Nephron progenitor cell (in vitro differentiated cells): ENCODE data around the gene TRABD2A.

Source experiments
- DNase-seq: peaks from one replicate; pipeline ENCODE4 v3.0.0; 2021
- H3K27ac Mint-ChIP-seq: 2 replicates; pipeline ENCODE4 v1.8.0; 2021; ENCODE audit warnings: mild to moderate bottlenecking, moderate library complexity, mixed read lengths
- H3K27me3 Mint-ChIP-seq: 2 replicates; pipeline ENCODE4 v1.8.0; 2021; ENCODE audit warnings: mild to moderate bottlenecking, low read depth, mixed read lengths; ENCODE audit not compliant: poor library complexity
- H3K36me3 Mint-ChIP-seq: 2 replicates; pipeline ENCODE4 v1.8.0; 2021; ENCODE audit warnings: low read depth, mixed read lengths
- H3K4me1 Mint-ChIP-seq: 2 replicates; pipeline ENCODE4 v1.8.0; 2021; ENCODE audit warnings: mixed read lengths
- H3K4me3 Mint-ChIP-seq: 2 replicates; pipeline ENCODE4 v1.8.0; 2021; ENCODE audit warnings: mild to moderate bottlenecking, moderate library complexity, mixed read lengths
- H3K9me3 Mint-ChIP-seq: 2 replicates; pipeline ENCODE4 v1.8.0; 2021; ENCODE audit warnings: mild to moderate bottlenecking, moderate library complexity, mixed read lengths
- CTCF ChIP-seq: fragments of 200-600 bp; sonication (generic); IDR thresholded peaks from 2 replicates; pipeline ENCODE4 v1.5.0; 2021; ENCODE audit warnings: antibody characterized with exemption

TRABD2A gene

DNA sequence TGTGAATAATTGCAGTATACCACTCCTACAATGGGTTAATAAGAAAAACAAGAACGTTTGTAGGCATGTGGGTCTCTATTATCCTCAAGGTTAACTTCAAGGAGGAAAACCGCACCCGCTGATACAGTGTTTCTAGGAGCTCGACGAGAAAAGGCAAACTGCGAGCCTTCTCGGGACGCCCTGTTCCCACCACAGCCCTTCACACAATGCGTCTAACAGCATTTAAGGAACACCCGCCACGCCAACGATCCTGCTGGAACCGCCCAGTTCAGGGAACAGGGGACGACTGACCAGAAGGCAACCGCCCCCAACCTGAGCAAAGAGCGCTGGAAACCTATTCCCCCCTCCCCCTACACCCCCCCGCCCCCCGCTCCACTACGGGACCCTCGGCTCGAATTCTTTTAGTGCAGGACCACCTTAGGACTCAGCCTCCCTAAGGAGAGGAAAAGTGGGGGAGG lies 23.9 kb upstream of the TRABD2A start:
- H3K27ac Mint-ChIP-seq, result no peak overlapping the region
- H3K4me3 Mint-ChIP-seq, result peak overlapping the region; percentile 87
- H3K9me3 Mint-ChIP-seq, result peaks cover 5% of the 10 kb centered on the region
- peaks cover 10% of the 10 kb centered on the region for H3K27me3 Mint-ChIP-seq
- no peak for TF ChIP-seq CTCF
- H3K36me3 Mint-ChIP-seq, result peaks cover 30% of the 10 kb centered on the region
- peaks cover 30% of the 10 kb centered on the region for H3K4me1 Mint-ChIP-seq
- DNase-seq, result peak; percentile 57

DNA sequence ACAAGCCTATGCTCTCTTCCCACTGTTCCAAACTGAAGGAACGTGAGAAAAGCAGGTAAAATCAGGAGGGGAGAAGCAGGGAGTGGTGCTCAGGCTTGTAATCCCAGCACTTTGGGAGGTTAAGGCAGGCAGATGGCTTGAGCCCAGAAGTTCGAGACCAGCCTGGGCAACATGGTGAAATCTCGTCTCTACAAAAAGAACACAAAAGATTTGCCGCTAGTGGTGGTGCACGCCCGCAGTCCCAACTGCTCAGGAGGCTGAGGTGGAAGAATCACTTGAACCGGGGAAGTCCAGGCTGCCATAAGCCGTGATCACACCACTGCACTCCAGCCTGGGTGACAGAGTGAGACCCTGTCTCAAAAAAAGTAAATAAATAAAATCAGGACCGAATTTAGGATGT lies 23.3 kb upstream of the TRABD2A start:
- peaks cover 30% of the 10 kb centered on the region for H3K4me1 Mint-ChIP-seq
- no peak overlapping the region for H3K27ac Mint-ChIP-seq
- H3K4me3 Mint-ChIP-seq, result peak overlapping the region; percentile 87

GRCh38 chr2:84902526-84902925 lies 21.6 kb upstream of the TRABD2A start:
- Mint-ChIP-seq H3K4me3 (no peak overlapping the region), H3K27me3 (peaks cover 4% of the 10 kb centered on the region)

More for the DNA sequence above, 23.3 kb upstream of the TRABD2A start:
- no peak for TF ChIP-seq CTCF
- Mint-ChIP-seq H3K9me3 (no peaks in the 10 kb centered on the region), H3K36me3 (peaks cover 24% of the 10 kb centered on the region), H3K27me3 (peaks cover 7% of the 10 kb centered on the region)
- DNase-seq, result no peak

DNA sequence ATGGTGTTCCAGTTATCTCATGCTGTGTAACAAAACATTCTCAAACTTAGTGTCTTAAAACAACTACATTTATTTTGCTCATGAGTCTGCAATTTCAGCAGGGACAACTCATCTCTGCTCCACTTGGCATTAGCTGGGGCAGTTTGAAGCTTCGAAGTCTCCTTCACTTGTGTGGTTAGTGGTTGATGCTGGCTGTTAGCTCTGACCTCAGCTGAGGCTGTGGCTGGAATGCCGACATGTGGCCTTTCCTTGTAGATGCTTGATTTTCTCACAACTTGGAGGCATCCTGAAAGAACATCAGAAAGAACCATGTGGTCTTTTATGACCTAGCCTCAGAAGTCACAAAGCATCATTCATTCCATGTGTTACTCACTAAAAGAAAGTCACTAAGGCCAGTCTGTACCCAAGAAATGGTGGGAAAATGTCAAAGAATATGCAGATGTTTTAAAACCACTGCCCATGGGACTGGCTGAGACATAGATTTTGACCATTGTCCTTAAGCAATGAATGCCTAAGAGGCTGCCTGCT lies 20.8 kb upstream of the TRABD2A start:
- TF ChIP-seq CTCF, result no peak
- Mint-ChIP-seq H3K27me3 (peaks cover 4% of the 10 kb centered on the region), H3K27ac (peak overlapping the region; percentile 26), H3K9me3 (no peaks in the 10 kb centered on the region), H3K4me3 (no peak overlapping the region), H3K36me3 (peaks cover 4% of the 10 kb centered on the region), H3K4me1 (peaks cover 17% of the 10 kb centered on the region)
- no peak for DNase-seq

More at GRCh38 chr2:84902526-84902925, 21.6 kb upstream of the TRABD2A start:
- no peak for TF ChIP-seq CTCF
- H3K27ac Mint-ChIP-seq, result no peak overlapping the region
- peaks cover 12% of the 10 kb centered on the region for H3K36me3 Mint-ChIP-seq
- H3K4me1 Mint-ChIP-seq, result peaks cover 25% of the 10 kb centered on the region
- no peaks in the 10 kb centered on the region for H3K9me3 Mint-ChIP-seq
- no peak for DNase-seq

GRCh38 chr2:84900971-84901370 lies 20.1 kb upstream of the TRABD2A start:
- no peak overlapping the region for H3K4me3 Mint-ChIP-seq
- peaks cover 4% of the 10 kb centered on the region for H3K27me3 Mint-ChIP-seq
- no peaks in the 10 kb centered on the region for H3K36me3 Mint-ChIP-seq
- H3K27ac Mint-ChIP-seq, result no peak overlapping the region
- no peak for TF ChIP-seq CTCF
- peaks cover 13% of the 10 kb centered on the region for H3K4me1 Mint-ChIP-seq
- no peaks in the 10 kb centered on the region for H3K9me3 Mint-ChIP-seq
- no peak for DNase-seq
